Spleen (tissue), 7 donors: Measurements from ENCODE around the gene ATXN10.

Experiments
- POLR2A ChIP-seq, 3 donors: fragments of 450-650 bp; IDR thresholded peaks; one replicate each; pipeline ENCODE4 v1.5.1; 2017; ENCODE audit warnings: antibody characterized with exemption in 3 of 3, mild to moderate bottlenecking in 1 of 3
- TF ChIP-seq, protein P1 (sequence below), 11 experiments: fragments of 200-600 bp in 7 of 11; fragments of 450-650 bp in 4 of 11; sonication (generic) in 4 of 11; IDR thresholded peaks in 8 of 11; conservative IDR thresholded peaks in 3 of 11; 1 replicate in 7 of 11; 2 replicates in 4 of 11; pipeline versions ENCODE4 v1.4.0 to v1.8.0; 2016 to 2021; ENCODE audit warnings: antibody characterized with exemption in 11 of 11, inconsistent platforms in 4 of 11, mild to moderate bottlenecking in 1 of 11
- donor health status: DM: no; HTN: no; CAD: no; lungs with moderate emphysema.
- donor health status: DM: no; HTN: no; CAD: no.
- donor health status: DM: no; HTN: no; CAD: no.

- no peak for TF ChIP-seq POLR2A (IDR thresholded peaks at IDR 0.05)
- TF ChIP-seq, protein P1, sequence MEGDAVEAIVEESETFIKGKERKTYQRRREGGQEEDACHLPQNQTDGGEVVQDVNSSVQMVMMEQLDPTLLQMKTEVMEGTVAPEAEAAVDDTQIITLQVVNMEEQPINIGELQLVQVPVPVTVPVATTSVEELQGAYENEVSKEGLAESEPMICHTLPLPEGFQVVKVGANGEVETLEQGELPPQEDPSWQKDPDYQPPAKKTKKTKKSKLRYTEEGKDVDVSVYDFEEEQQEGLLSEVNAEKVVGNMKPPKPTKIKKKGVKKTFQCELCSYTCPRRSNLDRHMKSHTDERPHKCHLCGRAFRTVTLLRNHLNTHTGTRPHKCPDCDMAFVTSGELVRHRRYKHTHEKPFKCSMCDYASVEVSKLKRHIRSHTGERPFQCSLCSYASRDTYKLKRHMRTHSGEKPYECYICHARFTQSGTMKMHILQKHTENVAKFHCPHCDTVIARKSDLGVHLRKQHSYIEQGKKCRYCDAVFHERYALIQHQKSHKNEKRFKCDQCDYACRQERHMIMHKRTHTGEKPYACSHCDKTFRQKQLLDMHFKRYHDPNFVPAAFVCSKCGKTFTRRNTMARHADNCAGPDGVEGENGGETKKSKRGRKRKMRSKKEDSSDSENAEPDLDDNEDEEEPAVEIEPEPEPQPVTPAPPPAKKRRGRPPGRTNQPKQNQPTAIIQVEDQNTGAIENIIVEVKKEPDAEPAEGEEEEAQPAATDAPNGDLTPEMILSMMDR (IDR thresholded peaks at IDR 0.05 in 8 of 11, conservative IDR thresholded peaks at IDR 0.05 in 3 of 11): no peak
These were observed 215.8 kb downstream of the ATXN10 start for GRCh38 chr22:45887202-45888131.
